Liver (tissue), 3 donors: ENCODE data around the gene RNF215.
A peak's percentile ranks its signal among the peaks of the same experiment; 100 is the strongest.

Source experiments
- ATF3 ChIP-seq: IDR thresholded peaks from 2 replicates; pipeline ENCODE4 v1.6.1; 2016; ENCODE audit warnings: antibody characterized with exemption
- EGR1 ChIP-seq, 2 donors: IDR thresholded peaks; 2 replicates each; pipeline ENCODE4 v1.6.1; 2016 to 2018; ENCODE audit warnings: antibody characterized with exemption in 2 of 2, low read depth in 2 of 2
- FOXA1 ChIP-seq: IDR thresholded peaks from 2 replicates; pipeline ENCODE4 v1.6.1; 2016; ENCODE audit warnings: antibody characterized with exemption
- HNF4A ChIP-seq, 2 donors: conservative IDR thresholded peaks; 2 replicates each; pipeline ENCODE4 v1.6.1; 2016; ENCODE audit warnings: antibody characterized with exemption in 2 of 2, mild to moderate bottlenecking in 2 of 2
- NR2F2 ChIP-seq: IDR thresholded peaks from 2 replicates; pipeline ENCODE4 v1.6.1; 2016; ENCODE audit warnings: antibody characterized with exemption
- RAD21 ChIP-seq, 2 donors: IDR thresholded peaks; 2 replicates each; pipeline ENCODE4 v1.6.1; 2016; ENCODE audit warnings: antibody characterized with exemption in 2 of 2, mild to moderate bottlenecking in 2 of 2
- RXRA ChIP-seq, 2 donors: IDR thresholded peaks; 2 replicates each; pipeline ENCODE4 v1.6.1; 2017 to 2018; ENCODE audit warnings: antibody characterized with exemption in 2 of 2, mild to moderate bottlenecking in 1 of 2
- TAF1 ChIP-seq: conservative IDR thresholded peaks from 2 replicates; pipeline ENCODE4 v1.6.1; 2016; ENCODE audit warnings: antibody characterized with exemption, mild to moderate bottlenecking
- YY1 ChIP-seq: IDR thresholded peaks from 2 replicates; pipeline ENCODE4 v1.6.1; 2016; ENCODE audit warnings: antibody characterized with exemption, mild to moderate bottlenecking
- TF ChIP-seq, protein P1 (sequence below): fragments of 150-350 bp; IDR thresholded peaks from 2 replicates; pipeline ENCODE4 v1.5.1; 2017; ENCODE audit warnings: improper control_type of control experiment, low read depth, low read length; ENCODE audit not compliant: missing input control
- TF ChIP-seq, protein P2 (sequence below): IDR thresholded peaks from 2 replicates; pipeline ENCODE4 v1.6.1; 2016; ENCODE audit warnings: antibody characterized with exemption
- TF ChIP-seq, protein P3 (sequence below): IDR thresholded peaks from 2 replicates; pipeline ENCODE4 v1.6.1; 2016; ENCODE audit warnings: antibody characterized with exemption
- TF ChIP-seq, protein P4 (sequence below): IDR thresholded peaks from 2 replicates; pipeline ENCODE4 v1.6.1; 2016; ENCODE audit warnings: antibody characterized with exemption, mild to moderate bottlenecking
- donor health status: healthy.
- donor health status: healthy.

GRCh38 chr22:30423301-30423958 lies 36.2 kb upstream of the RNF215 start:
- TF ChIP-seq NR2F2 (no peak), TAF1 (no peak), EGR1 (IDR thresholded peaks at IDR 0.05; ENCODE audit: low read depth in 2 of 2) (no peak), RAD21 (IDR thresholded peaks at IDR 0.05) (no peak), FOXA1 (no peak), RXRA (IDR thresholded peaks at IDR 0.05) (no peak), YY1 (no peak), ATF3 (no peak), HNF4A (conservative IDR thresholded peaks at IDR 0.05) (peak in 1 of 2 donors; percentile 68)
- TF ChIP-seq, protein P1, sequence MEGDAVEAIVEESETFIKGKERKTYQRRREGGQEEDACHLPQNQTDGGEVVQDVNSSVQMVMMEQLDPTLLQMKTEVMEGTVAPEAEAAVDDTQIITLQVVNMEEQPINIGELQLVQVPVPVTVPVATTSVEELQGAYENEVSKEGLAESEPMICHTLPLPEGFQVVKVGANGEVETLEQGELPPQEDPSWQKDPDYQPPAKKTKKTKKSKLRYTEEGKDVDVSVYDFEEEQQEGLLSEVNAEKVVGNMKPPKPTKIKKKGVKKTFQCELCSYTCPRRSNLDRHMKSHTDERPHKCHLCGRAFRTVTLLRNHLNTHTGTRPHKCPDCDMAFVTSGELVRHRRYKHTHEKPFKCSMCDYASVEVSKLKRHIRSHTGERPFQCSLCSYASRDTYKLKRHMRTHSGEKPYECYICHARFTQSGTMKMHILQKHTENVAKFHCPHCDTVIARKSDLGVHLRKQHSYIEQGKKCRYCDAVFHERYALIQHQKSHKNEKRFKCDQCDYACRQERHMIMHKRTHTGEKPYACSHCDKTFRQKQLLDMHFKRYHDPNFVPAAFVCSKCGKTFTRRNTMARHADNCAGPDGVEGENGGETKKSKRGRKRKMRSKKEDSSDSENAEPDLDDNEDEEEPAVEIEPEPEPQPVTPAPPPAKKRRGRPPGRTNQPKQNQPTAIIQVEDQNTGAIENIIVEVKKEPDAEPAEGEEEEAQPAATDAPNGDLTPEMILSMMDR = peak; percentile 22
- TF ChIP-seq, protein P2, sequence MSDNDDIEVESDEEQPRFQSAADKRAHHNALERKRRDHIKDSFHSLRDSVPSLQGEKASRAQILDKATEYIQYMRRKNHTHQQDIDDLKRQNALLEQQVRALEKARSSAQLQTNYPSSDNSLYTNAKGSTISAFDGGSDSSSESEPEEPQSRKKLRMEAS = no peak
- TF ChIP-seq, protein P3, sequence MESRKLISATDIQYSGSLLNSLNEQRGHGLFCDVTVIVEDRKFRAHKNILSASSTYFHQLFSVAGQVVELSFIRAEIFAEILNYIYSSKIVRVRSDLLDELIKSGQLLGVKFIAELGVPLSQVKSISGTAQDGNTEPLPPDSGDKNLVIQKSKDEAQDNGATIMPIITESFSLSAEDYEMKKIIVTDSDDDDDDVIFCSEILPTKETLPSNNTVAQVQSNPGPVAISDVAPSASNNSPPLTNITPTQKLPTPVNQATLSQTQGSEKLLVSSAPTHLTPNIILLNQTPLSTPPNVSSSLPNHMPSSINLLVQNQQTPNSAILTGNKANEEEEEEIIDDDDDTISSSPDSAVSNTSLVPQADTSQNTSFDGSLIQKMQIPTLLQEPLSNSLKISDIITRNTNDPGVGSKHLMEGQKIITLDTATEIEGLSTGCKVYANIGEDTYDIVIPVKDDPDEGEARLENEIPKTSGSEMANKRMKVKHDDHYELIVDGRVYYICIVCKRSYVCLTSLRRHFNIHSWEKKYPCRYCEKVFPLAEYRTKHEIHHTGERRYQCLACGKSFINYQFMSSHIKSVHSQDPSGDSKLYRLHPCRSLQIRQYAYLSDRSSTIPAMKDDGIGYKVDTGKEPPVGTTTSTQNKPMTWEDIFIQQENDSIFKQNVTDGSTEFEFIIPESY = no peak
- TF ChIP-seq, protein P4, sequence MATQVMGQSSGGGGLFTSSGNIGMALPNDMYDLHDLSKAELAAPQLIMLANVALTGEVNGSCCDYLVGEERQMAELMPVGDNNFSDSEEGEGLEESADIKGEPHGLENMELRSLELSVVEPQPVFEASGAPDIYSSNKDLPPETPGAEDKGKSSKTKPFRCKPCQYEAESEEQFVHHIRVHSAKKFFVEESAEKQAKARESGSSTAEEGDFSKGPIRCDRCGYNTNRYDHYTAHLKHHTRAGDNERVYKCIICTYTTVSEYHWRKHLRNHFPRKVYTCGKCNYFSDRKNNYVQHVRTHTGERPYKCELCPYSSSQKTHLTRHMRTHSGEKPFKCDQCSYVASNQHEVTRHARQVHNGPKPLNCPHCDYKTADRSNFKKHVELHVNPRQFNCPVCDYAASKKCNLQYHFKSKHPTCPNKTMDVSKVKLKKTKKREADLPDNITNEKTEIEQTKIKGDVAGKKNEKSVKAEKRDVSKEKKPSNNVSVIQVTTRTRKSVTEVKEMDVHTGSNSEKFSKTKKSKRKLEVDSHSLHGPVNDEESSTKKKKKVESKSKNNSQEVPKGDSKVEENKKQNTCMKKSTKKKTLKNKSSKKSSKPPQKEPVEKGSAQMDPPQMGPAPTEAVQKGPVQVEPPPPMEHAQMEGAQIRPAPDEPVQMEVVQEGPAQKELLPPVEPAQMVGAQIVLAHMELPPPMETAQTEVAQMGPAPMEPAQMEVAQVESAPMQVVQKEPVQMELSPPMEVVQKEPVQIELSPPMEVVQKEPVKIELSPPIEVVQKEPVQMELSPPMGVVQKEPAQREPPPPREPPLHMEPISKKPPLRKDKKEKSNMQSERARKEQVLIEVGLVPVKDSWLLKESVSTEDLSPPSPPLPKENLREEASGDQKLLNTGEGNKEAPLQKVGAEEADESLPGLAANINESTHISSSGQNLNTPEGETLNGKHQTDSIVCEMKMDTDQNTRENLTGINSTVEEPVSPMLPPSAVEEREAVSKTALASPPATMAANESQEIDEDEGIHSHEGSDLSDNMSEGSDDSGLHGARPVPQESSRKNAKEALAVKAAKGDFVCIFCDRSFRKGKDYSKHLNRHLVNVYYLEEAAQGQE = no peak
